ENCODE measurements around the gene DCAF8L1. TPM values are rescaled to one million over a fixed set of nuclear protein-coding genes. Genes with fewer than 3 reads are reported as not detected.
"Not testable (repeated sequence)": the region's sequence is repeated elsewhere in the genome, so short reads cannot be mapped to it uniquely, and the experiment has no call there.

Gene DCAF8L1
- total and polyA plus RNA-seq, 2 of the 4 experiments (the other 2 are of a cell fraction): not detected

DNA sequence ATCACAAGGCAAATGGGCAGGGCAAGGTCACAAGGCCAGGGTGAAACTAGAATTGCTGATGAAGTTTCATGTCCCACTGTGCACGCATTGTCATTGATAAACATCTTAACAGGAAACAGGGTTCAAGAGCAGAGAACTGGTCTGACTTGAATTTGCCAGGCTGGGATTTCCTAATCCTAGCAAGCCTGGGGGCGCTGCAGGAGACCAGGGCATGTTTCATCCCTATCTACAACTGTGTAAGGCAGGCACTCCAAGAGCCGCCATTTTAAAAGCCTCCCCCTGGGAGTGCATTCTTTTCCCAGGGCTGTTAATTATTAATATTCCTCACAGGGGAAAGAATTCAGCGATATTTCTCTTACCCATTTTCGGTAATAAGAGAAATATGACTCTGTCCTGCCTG is 15.9 kb downstream of the DCAF8L1 start:
- dilution Hi-C loops (cut with HindIII; ENCODE audit: low sequenced_read_pairs, unreplicated experiment): not testable (repeated sequence)

More for the DNA sequence above, 15.9 kb downstream of the DCAF8L1 start:
- H3K27me3 ChIP-seq (ENCODE audit: control insufficient read depth, insufficient read depth, low read length); H3K36me3 ChIP-seq (ENCODE audit: control insufficient read depth, insufficient read depth, low read length); H3K4me3 ChIP-seq (ENCODE audit: insufficient read depth, low read depth, low read length); H3K56ac ChIP-seq (ENCODE audit: extremely low read depth, insufficient read depth, low read length); ATAC-seq (ENCODE audit: low read depth); H3K79me1 ChIP-seq (ENCODE audit: low read depth in 1 of 2, low read length in 2 of 2); H2AK5ac ChIP-seq (ENCODE audit: low read depth, low read length); H2AFZ ChIP-seq (replicated peaks; ENCODE audit: low read length, poor library complexity); H4K91ac ChIP-seq (ENCODE audit: insufficient read depth, low read depth, low read length); H3K4me2 ChIP-seq (ENCODE audit: low read depth, low read length); H3K9me1 ChIP-seq (ENCODE audit: insufficient read depth, low read length); H2BK5ac ChIP-seq (ENCODE audit: low read depth, low read length, poor library complexity, severe bottlenecking); H3K14ac ChIP-seq (replicated peaks; ENCODE audit: low read depth, low read length); H3K18ac ChIP-seq (ENCODE audit: low read depth, low read length); DNase-seq; H2AK9ac ChIP-seq (replicated peaks; ENCODE audit: low read depth, low read length, poor library complexity); H3K23ac ChIP-seq (ENCODE audit: low read depth, low read length); CTCF ChIA-PET; H2BK120ac ChIP-seq (ENCODE audit: low read depth, low read length); in situ Hi-C loops (cut with MboI; ENCODE audit: low sequenced_read_pairs); H2BK20ac ChIP-seq (ENCODE audit: low read depth, low read length); H2BK15ac ChIP-seq (ENCODE audit: low read depth, low read length); H4K5ac ChIP-seq (ENCODE audit: low read depth, low read length); H3K4ac ChIP-seq (ENCODE audit: low read depth, low read length); POLR2A ChIA-PET (ENCODE audit: unreplicated experiment); H3K27ac ChIP-seq (ENCODE audit: insufficient read depth, low read length); intact Hi-C loops (cut with micrococcal nuclease); H3K9ac ChIP-seq (ENCODE audit: low read depth, low read length); H4K8ac ChIP-seq (ENCODE audit: low read depth in 2 of 2, low read length in 2 of 2); H4K20me1 ChIP-seq (ENCODE audit: insufficient read depth, low read length); BruUV-seq (replicated peaks); H3K4me1 ChIP-seq (ENCODE audit: control insufficient read depth, insufficient read depth, low read length); H3K9me3 ChIP-seq (ENCODE audit: control insufficient read depth, insufficient read depth, low read length): not testable (repeated sequence)
- no CpG with 5 or more reads among the region's 5 CpGs for WGBS, 2 experiments (ENCODE audit: extremely low coverage in 2 of 2, insufficient read length in 1 of 2)
